Spleen (tissue), 11 donors: ENCODE measurements around the gene OTOR. TPM values are rescaled to one million over a fixed set of nuclear protein-coding genes. Genes with fewer than 3 reads are reported as not detected.

Experiments
- DNase-seq: peaks from one replicate; pipeline ENCODE4 v3.0.0-alpha.2; 2020
- H3K27ac ChIP-seq, 8 donors: fragments of 200-600 bp; sonication (generic) in 7 of 8; 1 replicate in 4 of 8; 2 replicates in 4 of 8; pipeline versions ENCODE4 v1.5.0 to v1.8.0; 2016 to 2021; ENCODE audit warnings: inconsistent platforms in 4 of 8, mild to moderate bottlenecking in 4 of 8, moderate library complexity in 1 of 8
- H3K27me3 ChIP-seq, 7 donors: fragments of 200-600 bp; sonication (generic) in 6 of 7; replicated peaks in 1 of 7; 1 replicate in 4 of 7; 2 replicates in 3 of 7; pipeline versions ENCODE4 v1.5.0 to v1.8.0; 2016 to 2021; ENCODE audit warnings: inconsistent platforms in 3 of 7, mild to moderate bottlenecking in 1 of 7
- H3K36me3 ChIP-seq, 6 donors: fragments of 200-600 bp; sonication (generic) in 5 of 6; 1 replicate in 4 of 6; 2 replicates in 2 of 6; pipeline versions ENCODE4 v1.5.0 to v1.8.0; 2016 to 2021; ENCODE audit warnings: inconsistent platforms in 2 of 6
- H3K4me1 ChIP-seq, 6 donors: fragments of 200-600 bp; sonication (generic) in 5 of 6; 1 replicate in 3 of 6; 2 replicates in 3 of 6; pipeline versions ENCODE4 v1.5.0 to v1.8.0; 2016 to 2021; ENCODE audit warnings: inconsistent platforms in 3 of 6
- H3K4me3 ChIP-seq, 8 donors: fragments of 200-600 bp; sonication (generic) in 7 of 8; 1 replicate in 4 of 8; 2 replicates in 4 of 8; pipeline versions ENCODE4 v1.5.0 to v1.8.0; 2016 to 2021; ENCODE audit warnings: inconsistent platforms in 4 of 8, mild to moderate bottlenecking in 4 of 8, moderate library complexity in 2 of 8
- H3K9me3 ChIP-seq, 8 donors: fragments of 200-600 bp; sonication (generic) in 7 of 8; 1 replicate in 4 of 8; 2 replicates in 4 of 8; pipeline versions ENCODE4 v1.5.0 to v1.8.0; 2016 to 2021; ENCODE audit warnings: inconsistent platforms in 4 of 8
- CTCF ChIP-seq, 11 experiments: fragments of 200-600 bp in 7 of 11; fragments of 450-650 bp in 4 of 11; sonication (generic) in 4 of 11; IDR thresholded peaks in 8 of 11; conservative IDR thresholded peaks in 3 of 11; 1 replicate in 7 of 11; 2 replicates in 4 of 11; pipeline versions ENCODE4 v1.4.0 to v1.8.0; 2016 to 2021; ENCODE audit warnings: antibody characterized with exemption in 11 of 11, inconsistent platforms in 4 of 11, mild to moderate bottlenecking in 1 of 11
- POLR2A ChIP-seq, 3 donors: fragments of 450-650 bp; IDR thresholded peaks; one replicate each; pipeline ENCODE4 v1.5.1; 2017; ENCODE audit warnings: antibody characterized with exemption in 3 of 3, mild to moderate bottlenecking in 1 of 3
- POLR2AphosphoS5 ChIP-seq, 3 donors: sonication (generic); formaldehyde crosslinking; IDR thresholded peaks; one replicate each; pipeline ENCODE4 v1.5.1; 2017; ENCODE audit warnings: antibody characterized with exemption in 3 of 3
- WGBS, 5 donors: extraction: QIAGEN DNeasy Blood & Tissue Kit in 3 of 5; methylation state at CpG; one replicate each; pipeline versions ENCODE4 v1.1.5 to v1.1.7; 2013 to 2018; 5-methylcytosine and 5-hydroxymethylcytosine counted together
- intact Hi-C: fragments of 100-400 bp; cut with DNase I; formaldehyde crosslinking; loops from one replicate; pipeline ENCODE4 v1.15.0; 2023; ENCODE audit warnings: low total_unique reads
- polyA plus RNA-seq, 3 donors: library from polyadenylated mRNA; stranded (reverse); fragments of 200-250 nt; gene quantifications; one replicate each; pipeline ENCODE4 v1.2.1, GENCODE V29; 2013
- total RNA-seq, 7 donors: library from RNA; depleted of rRNA in 3 of 7; stranded (reverse); fragments of >200 nt in 3 of 7; fragmentation: NEBNext Ultra II Directional in 4 of 7; extraction: Animal tissue kit (Norgen Biotek cat#: 25700) in 4 of 7; gene quantifications; one replicate each; pipeline versions ENCODE4 v1.1.0 to v1.2.1, GENCODE V29; 2016 to 2021
- donor health status: healthy with polysubstance abuse.
- donor health status: DM: no; HTN: no; CAD: no; lungs with moderate emphysema.
- donor health status: DM: no; HTN: no; CAD: no.
- donor health status: Bipolar disorder and iron deficiency.
- donor health status: healthy.
- donor health status: DM: no; HTN: no; CAD: no.
- donor health status: DM: yes; HTN: yes; CAD: no.

The OTOR gene
- total and polyA plus RNA-seq, 10 donors: not detected

- no peaks in the 10 kb centered on the region for H3K9me3 ChIP-seq
- no peaks in the 10 kb centered on the region for H3K36me3 ChIP-seq
- peaks cover 0 to 22% (median 8%) of the 10 kb centered on the region in 6 donors for H3K4me1 ChIP-seq
- WGBS, 5 donors: 74 to 83% (median 80%) methylated on average over 4 of the region's 4 CpGs
- H3K27ac ChIP-seq: no peak overlapping the region
- no peak overlapping the region for H3K4me3 ChIP-seq
- TF ChIP-seq POLR2AphosphoS5 (IDR thresholded peaks at IDR 0.05): no peak
- no peak for TF ChIP-seq CTCF (IDR thresholded peaks at IDR 0.05 in 8 of 11, conservative IDR thresholded peaks at IDR 0.05 in 3 of 11)
- intact Hi-C loops: no loop called here
- no peak for DNase-seq
- peaks cover 0 to 17% (median 0%) of the 10 kb centered on the region in 7 donors for H3K27me3 ChIP-seq
Measured at GRCh38 chr20:16711661-16712258, 36.4 kb upstream of the OTOR start.

GRCh38 chr20:16712511-16712947, 35.6 kb upstream of the OTOR start:
- Histone ChIP-seq H3K27me3 (peaks cover 0 to 19% (median 0%) of the 10 kb centered on the region in 7 donors), H3K4me1 (peaks cover 0 to 22% (median 8%) of the 10 kb centered on the region in 6 donors), H3K4me3 (no peak overlapping the region), H3K9me3 (no peaks in the 10 kb centered on the region), H3K27ac (no peak overlapping the region), H3K36me3 (no peaks in the 10 kb centered on the region)
- DNase-seq: no peak
- no peak for TF ChIP-seq POLR2A (IDR thresholded peaks at IDR 0.05)
- TF ChIP-seq POLR2AphosphoS5 (IDR thresholded peaks at IDR 0.05): no peak
- WGBS, 5 donors: 63 to 77% (median 65%) methylated on average over 6 of the region's 6 CpGs
- intact Hi-C loops: no loop called here

GRCh38 chr20:16713066-16713465, 35.1 kb upstream of the OTOR start:
- DNase-seq: no peak
- Histone ChIP-seq H3K27me3 (peaks cover 0 to 25% (median 0%) of the 10 kb centered on the region in 7 donors), H3K27ac (no peak overlapping the region), H3K9me3 (no peaks in the 10 kb centered on the region), H3K4me3 (no peak overlapping the region), H3K36me3 (no peaks in the 10 kb centered on the region), H3K4me1 (peaks cover 0 to 22% (median 8%) of the 10 kb centered on the region in 6 donors)
- TF ChIP-seq POLR2AphosphoS5 (IDR thresholded peaks at IDR 0.05) (no peak), POLR2A (IDR thresholded peaks at IDR 0.05) (no peak), CTCF (IDR thresholded peaks at IDR 0.05 in 8 of 11, conservative IDR thresholded peaks at IDR 0.05 in 3 of 11) (no peak)
- intact Hi-C loops: no loop called here

GRCh38 chr20:16714242-16714641, 33.9 kb upstream of the OTOR start:
- TF ChIP-seq POLR2AphosphoS5 (IDR thresholded peaks at IDR 0.05): no peak
- no peak for TF ChIP-seq POLR2A (IDR thresholded peaks at IDR 0.05)
- no peak for TF ChIP-seq CTCF (IDR thresholded peaks at IDR 0.05 in 8 of 11, conservative IDR thresholded peaks at IDR 0.05 in 3 of 11)
- intact Hi-C loops: no loop called here
- WGBS, 5 donors: 73 to 82% (median 77%) methylated on average over 5 of the region's 5 CpGs

More at GRCh38 chr20:16714242-16714641, 33.9 kb upstream of the OTOR start:
- Histone ChIP-seq H3K4me1 (peaks cover 0 to 10% (median under 1%) of the 10 kb centered on the region in 6 donors), H3K4me3 (no peak overlapping the region), H3K27me3 (peaks cover 0 to 35% (median 0%) of the 10 kb centered on the region in 7 donors), H3K36me3 (no peaks in the 10 kb centered on the region), H3K27ac (no peak overlapping the region), H3K9me3 (no peaks in the 10 kb centered on the region)
- DNase-seq: no peak
